Ramos (cell line): ENCODE data around the gene SMIM12.

Experiments
- in situ Hi-C: fragments of 300-500 bp; cut with MboI; formaldehyde crosslinking; loops from one replicate; pipeline ENCODE4 v1.14.3; 2022; ENCODE audit warnings: low sequenced_read_pairs; ENCODE audit not compliant: unreplicated experiment

SMIM12 gene

DNA sequence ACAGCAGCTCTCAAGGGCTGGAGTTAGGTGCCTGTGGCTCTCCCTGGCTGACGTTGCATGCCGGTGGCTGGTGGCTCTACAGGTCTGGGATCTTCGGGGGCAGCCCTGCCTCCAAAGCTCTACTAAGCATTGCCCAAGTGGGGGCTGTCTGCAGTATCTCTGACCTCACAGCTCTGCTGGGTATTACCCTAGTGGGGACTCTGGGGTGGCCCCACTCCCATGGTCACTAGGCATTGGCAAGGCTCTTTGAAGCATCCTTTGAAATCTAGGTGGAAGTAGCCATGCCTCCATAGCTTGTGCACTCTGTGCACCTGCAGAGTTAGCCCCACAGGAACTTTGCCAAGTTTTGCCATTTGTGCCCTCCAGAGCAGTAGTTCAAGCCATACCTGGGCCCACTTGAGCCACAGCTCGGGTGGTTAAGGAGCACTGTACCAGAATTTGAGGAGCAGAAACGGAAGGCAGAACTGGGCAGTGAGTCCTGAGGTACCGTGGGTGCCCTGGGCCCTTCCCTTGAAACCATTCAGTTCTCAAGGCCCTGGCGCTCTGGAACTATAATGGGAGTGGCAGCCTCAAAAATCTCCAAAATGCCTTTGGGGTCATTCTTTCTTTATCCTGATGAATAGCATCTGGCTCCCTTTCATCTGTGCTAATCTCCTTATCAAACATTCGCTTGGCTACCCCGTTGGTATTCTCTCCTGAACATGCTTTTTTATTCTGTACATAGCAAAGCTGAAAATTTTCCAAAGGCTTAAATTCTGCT lies 51.3 kb downstream of the SMIM12 start:
- in situ Hi-C loops = no loop called here

DNA sequence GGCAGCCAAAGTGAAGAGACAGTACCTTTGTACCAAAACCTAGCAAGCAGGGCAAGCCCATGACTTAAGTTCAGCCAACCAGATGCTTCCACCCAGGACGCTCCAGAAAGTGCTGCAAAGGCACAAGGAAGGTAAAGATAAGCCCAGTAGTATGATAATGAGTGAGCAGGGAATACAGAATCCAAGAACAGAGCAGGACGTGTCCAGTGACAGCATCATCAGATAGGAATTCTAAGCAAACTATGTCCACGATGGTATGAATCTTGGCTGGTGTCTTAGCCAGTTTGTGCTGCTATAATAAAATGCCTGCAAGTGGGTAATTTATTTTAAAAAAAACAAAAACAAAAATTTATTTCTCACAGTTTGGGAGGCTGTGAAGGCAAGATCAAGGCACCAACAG lies 53.2 kb downstream of the SMIM12 start:
- in situ Hi-C loops = no loop called here

DNA sequence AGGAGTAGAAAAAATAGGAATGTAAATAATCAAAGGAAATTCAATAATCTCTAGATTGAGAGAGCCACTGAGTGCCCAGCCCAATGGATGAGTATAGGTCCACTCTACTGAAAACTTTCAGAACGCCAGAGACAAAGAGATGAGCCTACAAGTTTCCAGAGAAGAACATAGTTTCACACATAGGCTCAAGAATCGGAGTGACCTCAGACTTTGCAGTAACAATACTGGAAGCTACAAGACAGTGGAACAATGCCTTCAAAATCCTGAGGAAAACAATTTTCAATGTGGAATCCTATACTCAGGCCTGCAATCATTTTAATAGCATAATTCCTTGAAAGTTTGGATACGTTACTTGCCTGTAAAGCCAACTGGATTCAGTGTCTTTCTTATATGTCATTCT lies 55.8 kb downstream of the SMIM12 start:
- in situ Hi-C loops = no loop called here
